MCF 10A (cell line): ENCODE measurements around the gene STOX2. TPM values are rescaled to one million over a fixed set of nuclear protein-coding genes. Genes with fewer than 3 reads are reported as not detected.
"Not testable (repeated sequence)": the region's sequence is repeated elsewhere in the genome, so short reads cannot be mapped to it uniquely, and the experiment has no call there.

ENCODE experiments used
- BruUV-seq: library from RNA; stranded (reverse); fragments of 400-500 nt; replicated peaks from 2 replicates; lab custom pipeline; 2021; lab: Mats Ljungman, UMichigan
- CTCF ChIA-PET: fragments of 300-600 bp; sonication (Branson Sonifier 250); formaldehyde crosslinking; extraction: SDS; loops from one replicate; lab custom pipeline; 2021; ENCODE audit warnings: antibody characterized with exemption, inconsistent platforms; lab: Yijun Ruan, JAX
- POLR2A ChIA-PET: fragments of 300-600, 350-650 bp; sonication (Branson Sonifier 250); formaldehyde crosslinking; extraction: SDS; loops from one replicate; lab custom pipeline; 2020; ENCODE audit warnings: antibody characterized with exemption, inconsistent platforms; lab: Yijun Ruan, JAX
- DNase-seq: peaks from one replicate; pipeline ENCODE4 v3.0.0-alpha.2; 2018; ENCODE audit not compliant: unreplicated experiment
- H3K27ac Mint-ChIP-seq: one replicate; pipeline ENCODE4 v1.8.0; 2022; ENCODE audit warnings: mild to moderate bottlenecking, low read depth, mixed read lengths; ENCODE audit not compliant: unreplicated experiment
- H3K27me3 Mint-ChIP-seq: one replicate; pipeline ENCODE4 v1.8.0; 2022; ENCODE audit warnings: mixed read lengths; ENCODE audit not compliant: insufficient read depth, unreplicated experiment
- H3K36me3 Mint-ChIP-seq: one replicate; pipeline ENCODE4 v1.8.0; 2022; ENCODE audit warnings: mild to moderate bottlenecking, moderate library complexity, mixed read lengths; ENCODE audit not compliant: insufficient read depth, unreplicated experiment
- H3K4me1 Mint-ChIP-seq: one replicate; pipeline ENCODE4 v1.8.0; 2022; ENCODE audit warnings: mixed read lengths; ENCODE audit not compliant: insufficient read depth, unreplicated experiment
- H3K4me3 Mint-ChIP-seq: one replicate; pipeline ENCODE4 v1.8.0; 2022; ENCODE audit warnings: mild to moderate bottlenecking, moderate library complexity, mixed read lengths; ENCODE audit not compliant: unreplicated experiment
- H3K9me3 Mint-ChIP-seq: one replicate; pipeline ENCODE4 v1.8.0; 2022; ENCODE audit warnings: mixed read lengths; ENCODE audit not compliant: unreplicated experiment
- CTCF ChIP-seq: fragments of 200-600 bp; IDR thresholded peaks from one replicate; pipeline ENCODE4 v1.8.0; 2022; ENCODE audit warnings: antibody characterized with exemption, mild to moderate bottlenecking; ENCODE audit not compliant: unreplicated experiment
- intact Hi-C: fragments of 100-400 bp; cut with micrococcal nuclease; formaldehyde crosslinking; loops from 2 replicates; pipeline ENCODE4 v1.14.1; 2022
- total RNA-seq: library from RNA; stranded (reverse); gene quantifications from 2 replicates; pipeline ENCODE4 v1.2.3, GENCODE V29; 2022

The STOX2 gene
- total RNA-seq, 1 experiment from 2014 or later: 1.1 TPM

GRCh38 chr4:183950536-183950935 is 45.4 kb downstream of the STOX2 start:
- Mint-ChIP-seq H3K9me3 (no peaks in the 10 kb centered on the region), H3K27ac (no peak overlapping the region), H3K27me3 (no peaks in the 10 kb centered on the region), H3K4me3 (no peak overlapping the region), H3K4me1 (no peaks in the 10 kb centered on the region), H3K36me3 (no peaks in the 10 kb centered on the region)
- no TSS peak for BruUV-seq
- intact Hi-C loops: no loop called here
- ChIA-PET POLR2A (interaction anchor here (1.2 kb wide), 1 partner anchor 198 kb away, joined by 4 read pairs; no protein-coding TSS in a partner anchor), CTCF (interaction anchor here (0.6 kb wide), 1 partner anchor 13 kb away, joined by 3 read pairs; no protein-coding TSS in a partner anchor)
- TF ChIP-seq CTCF: no peak
- DNase-seq: no peak

DNA sequence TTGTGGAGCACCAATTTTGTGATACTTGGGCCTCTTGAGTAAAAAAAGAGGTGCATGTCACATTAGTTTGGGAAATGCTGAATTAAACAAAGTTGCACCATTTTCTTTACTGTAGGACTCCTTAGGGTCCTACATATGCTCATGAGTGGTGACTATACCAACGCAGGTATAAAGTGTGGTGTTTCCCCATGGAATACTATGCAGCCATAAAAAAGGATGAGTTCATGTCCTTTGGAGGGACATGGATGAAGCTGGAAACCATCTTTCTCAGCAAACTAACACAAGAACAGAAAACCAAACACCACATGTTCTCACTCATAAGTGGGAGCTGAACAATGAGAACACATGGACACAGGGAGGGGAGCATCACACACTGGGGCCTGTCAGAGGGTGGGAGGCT is 47.5 kb downstream of the STOX2 start:
- H3K9me3 Mint-ChIP-seq, H3K36me3 Mint-ChIP-seq, CTCF ChIA-PET, H3K4me1 Mint-ChIP-seq, intact Hi-C loops, DNase-seq, H3K27me3 Mint-ChIP-seq, BruUV-seq, H3K27ac Mint-ChIP-seq, H3K4me3 Mint-ChIP-seq, POLR2A ChIA-PET: not testable (repeated sequence)

DNA sequence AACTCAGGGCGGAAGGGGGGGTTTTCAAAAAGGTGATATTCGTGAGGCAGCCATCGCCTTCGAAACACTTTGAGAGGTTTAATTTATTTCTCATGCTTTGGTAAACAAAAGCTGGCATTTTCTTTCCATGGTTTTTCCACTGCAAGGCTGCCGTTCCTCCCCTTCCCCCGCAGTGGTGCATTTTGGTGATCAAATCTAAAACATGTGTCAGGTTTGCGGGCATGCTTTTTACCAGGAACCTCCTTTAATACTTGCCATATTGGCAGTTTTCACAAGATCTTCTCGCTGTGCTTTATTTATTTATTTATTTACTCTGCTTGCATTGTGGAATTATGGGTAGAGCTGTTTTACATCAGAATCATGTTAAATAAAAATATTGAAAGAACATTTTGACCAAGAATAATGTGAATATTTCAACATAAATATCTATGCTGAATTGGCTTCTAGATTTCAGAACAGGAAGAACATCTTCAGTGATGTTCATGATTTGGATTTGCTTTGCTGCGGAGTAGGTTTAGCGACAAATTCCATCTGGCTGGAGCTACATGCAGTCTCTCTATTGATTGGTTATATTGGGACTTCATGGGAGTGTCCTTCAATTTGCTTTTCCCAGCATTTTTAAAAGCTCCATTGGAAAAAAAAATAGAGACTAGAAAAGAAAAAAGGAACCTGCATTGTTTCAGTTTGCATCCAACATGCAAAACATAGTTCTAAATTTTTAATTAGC is 54.4 kb downstream of the STOX2 start:
- Mint-ChIP-seq H3K36me3 (no peaks in the 10 kb centered on the region), H3K9me3 (no peaks in the 10 kb centered on the region), H3K4me1 (no peaks in the 10 kb centered on the region), H3K4me3 (no peak overlapping the region), H3K27me3 (no peaks in the 10 kb centered on the region), H3K27ac (no peak overlapping the region)
- intact Hi-C loops: no loop called here
- no TSS peak for BruUV-seq
- no peak for DNase-seq
- ChIA-PET CTCF (no interaction called here), POLR2A (interaction anchor here (1.2 kb wide), 1 partner anchor 15 kb away, joined by 6 read pairs; no protein-coding TSS in a partner anchor)
- no peak for TF ChIP-seq CTCF

DNA sequence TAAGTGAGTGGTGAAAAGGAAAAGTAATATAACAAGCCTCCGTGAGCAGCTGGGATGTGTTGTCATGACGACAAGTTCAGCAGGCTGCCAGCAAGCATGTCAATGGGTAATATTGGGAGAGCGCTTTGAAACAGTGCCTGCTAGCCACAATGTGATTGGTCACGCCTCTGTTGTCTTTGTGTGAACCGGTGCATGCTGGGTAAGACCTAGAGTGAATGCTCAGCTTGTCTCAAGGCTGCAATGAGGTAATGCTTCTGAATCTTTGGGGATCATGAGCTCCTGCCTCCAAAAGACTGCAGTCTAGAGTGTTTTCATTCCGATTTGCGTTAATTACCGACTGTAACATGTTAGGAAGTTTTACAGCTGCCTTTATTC is 54.9 kb downstream of the STOX2 start:
- Mint-ChIP-seq H3K9me3 (no peaks in the 10 kb centered on the region), H3K4me1 (no peaks in the 10 kb centered on the region), H3K36me3 (no peaks in the 10 kb centered on the region), H3K27me3 (no peaks in the 10 kb centered on the region), H3K4me3 (no peak overlapping the region), H3K27ac (no peak overlapping the region)
- no peak for TF ChIP-seq CTCF
- ChIA-PET CTCF (no interaction called here), POLR2A (interaction anchor here (1.2 kb wide), 1 partner anchor 14 kb away, joined by 6 read pairs; no protein-coding TSS in a partner anchor)
- peak; percentile 3 for DNase-seq
- intact Hi-C loops: no loop called here
- no TSS peak for BruUV-seq
